HL-60/S4 (cell line): ENCODE results near the gene RBKS.
"Not testable (repeated sequence)": the region's sequence is repeated elsewhere in the genome, so short reads cannot be mapped to it uniquely, and the experiment has no call there.

Experiments used
- in situ Hi-C: fragments of 300-500 bp; cut with MboI; formaldehyde crosslinking; loops from 2 replicates; pipeline ENCODE4 v1.14.3; 2022; ENCODE audit warnings: low sequenced_read_pairs

Gene RBKS

DNA sequence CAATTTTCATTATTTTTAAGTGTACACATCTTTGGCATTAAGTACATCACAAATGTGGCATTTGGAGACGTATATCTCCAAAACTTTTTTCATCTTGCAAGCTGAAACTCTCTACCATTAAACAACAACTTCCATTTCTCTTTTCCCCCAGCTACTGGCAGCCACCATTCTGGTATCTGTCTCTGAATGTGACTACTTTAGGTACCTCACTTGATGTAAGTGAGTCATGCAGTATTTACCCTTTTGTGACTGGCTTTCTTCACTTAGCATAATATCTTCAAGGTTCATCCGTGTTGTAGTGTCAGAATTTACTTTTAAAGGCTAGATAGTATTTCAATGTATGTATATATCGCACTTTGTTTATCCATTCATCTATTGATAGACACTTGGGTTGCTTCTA lies 17.4 kb upstream of the RBKS start:
- in situ Hi-C loops: no loop called here

- in situ Hi-C loops: no loop called here
Measured at GRCh38 chr2:27906074-27906473, 15.9 kb upstream of the RBKS start.

GRCh38 chr2:27904405-27904665 lies 14.1 kb upstream of the RBKS start:
- in situ Hi-C loops: no loop called here

GRCh38 chr2:27903649-27904404 lies 13.6 kb upstream of the RBKS start:
- in situ Hi-C loops: no loop called here

GRCh38 chr2:27903018-27903417 lies 12.8 kb upstream of the RBKS start:
- in situ Hi-C loops: no loop called here

DNA sequence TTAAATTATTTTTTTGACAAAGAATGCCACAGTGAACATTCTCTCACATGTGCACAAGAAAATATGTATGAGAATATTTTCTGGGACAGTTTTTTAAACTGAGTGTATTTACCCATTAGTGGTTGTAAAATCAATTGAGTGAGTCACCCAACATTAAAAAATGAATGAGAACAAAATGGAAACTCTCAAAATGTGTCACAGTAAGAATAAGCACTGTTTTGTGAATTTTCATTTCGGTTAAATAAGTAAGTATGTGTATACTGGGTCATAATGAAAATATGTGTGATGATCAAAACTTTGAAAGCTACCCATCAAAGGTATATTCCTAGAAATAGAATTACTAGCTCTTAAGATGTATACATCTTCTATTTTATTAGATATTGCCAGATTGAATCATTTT lies 11.9 kb upstream of the RBKS start:
- in situ Hi-C loops: no loop called here

DNA sequence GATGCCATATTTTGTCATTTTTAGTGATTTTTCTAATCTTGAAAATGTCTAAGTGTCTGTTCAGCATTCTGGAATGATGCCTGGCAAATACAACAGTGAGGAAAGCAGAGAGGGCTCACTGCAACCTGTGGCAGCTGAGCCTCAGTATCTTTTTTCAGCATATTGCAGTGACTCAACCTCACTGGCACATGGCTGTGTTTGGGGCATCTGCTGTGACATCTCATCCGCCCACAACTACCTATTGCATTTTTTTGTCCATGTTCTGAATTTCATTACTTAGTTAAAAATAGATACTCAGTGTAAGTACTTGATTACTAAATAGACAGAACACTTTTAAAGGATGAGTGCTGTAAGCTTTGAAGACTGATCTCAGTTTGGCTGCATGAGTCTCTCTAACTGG lies 11.0 kb upstream of the RBKS start:
- in situ Hi-C loops: no loop called here

- in situ Hi-C loops: no loop called here
Measured at GRCh38 chr2:27897717-27898116, 7.5 kb upstream of the RBKS start.

DNA sequence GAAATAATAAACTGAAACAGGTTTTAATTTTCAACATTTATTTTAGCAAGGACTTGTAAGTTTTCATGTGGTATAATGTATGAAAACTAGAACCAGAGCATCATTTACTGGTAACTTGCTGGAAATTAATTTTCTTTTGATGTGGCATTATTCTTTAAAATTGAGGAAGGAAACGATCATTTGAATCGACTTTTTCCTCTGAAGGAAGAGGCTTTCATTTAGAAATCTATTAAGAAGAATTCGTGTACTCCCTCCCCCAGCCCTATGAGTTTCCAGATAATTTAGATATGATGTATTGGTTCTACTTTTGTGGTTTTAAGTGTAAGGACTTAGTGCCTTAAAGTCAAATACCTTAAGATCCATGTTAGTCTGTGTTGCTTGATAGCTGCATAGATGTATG lies 2.8 kb upstream of the RBKS start:
- in situ Hi-C loops: no loop called here

GRCh38 chr2:27891673-27892105 lies 1.5 kb upstream of the RBKS start:
- in situ Hi-C loops: no loop called here

DNA sequence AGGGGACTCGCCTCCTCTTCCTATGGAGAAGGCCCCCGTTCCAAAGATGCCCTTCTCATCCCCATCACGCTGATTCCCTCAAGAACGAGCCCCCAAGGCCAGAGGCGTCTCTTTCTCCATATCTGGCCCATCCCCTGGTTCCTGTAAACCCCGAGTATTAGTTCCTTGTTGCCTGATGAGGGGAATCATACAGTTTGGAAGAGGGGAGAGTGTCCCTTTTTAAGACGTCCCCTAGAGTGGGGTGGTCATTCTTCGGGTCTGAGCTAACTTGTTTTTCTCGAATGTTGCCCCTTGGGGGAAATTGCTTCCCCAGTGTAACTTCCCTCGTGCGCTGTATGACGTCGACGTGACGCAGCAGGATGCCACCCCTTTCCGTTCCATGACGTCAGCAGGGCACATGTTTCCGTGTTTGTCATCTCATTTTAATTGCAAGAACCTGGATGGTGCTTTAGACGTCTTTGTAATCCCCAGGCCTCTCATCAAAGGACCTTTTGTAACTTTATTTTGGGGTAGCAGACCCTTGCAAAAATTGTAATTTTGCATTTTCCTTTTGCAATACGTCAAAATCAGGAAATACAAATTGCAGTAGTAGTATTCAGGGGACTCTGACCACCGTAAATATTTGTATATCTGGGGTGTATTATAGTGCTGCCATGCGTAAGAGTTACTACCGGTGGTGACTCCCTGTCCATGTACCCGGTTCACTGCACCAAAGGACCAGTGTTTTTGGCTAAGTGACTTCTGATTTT lies 911 bp upstream of the RBKS start:
- in situ Hi-C loops: no loop called here

- in situ Hi-C loops: no loop called here
Measured at GRCh38 chr2:27889774-27890145, 427 bp downstream of the RBKS start.

- in situ Hi-C loops: no loop called here
Measured at GRCh38 chr2:27888790-27889189, 1.4 kb downstream of the RBKS start.

DNA sequence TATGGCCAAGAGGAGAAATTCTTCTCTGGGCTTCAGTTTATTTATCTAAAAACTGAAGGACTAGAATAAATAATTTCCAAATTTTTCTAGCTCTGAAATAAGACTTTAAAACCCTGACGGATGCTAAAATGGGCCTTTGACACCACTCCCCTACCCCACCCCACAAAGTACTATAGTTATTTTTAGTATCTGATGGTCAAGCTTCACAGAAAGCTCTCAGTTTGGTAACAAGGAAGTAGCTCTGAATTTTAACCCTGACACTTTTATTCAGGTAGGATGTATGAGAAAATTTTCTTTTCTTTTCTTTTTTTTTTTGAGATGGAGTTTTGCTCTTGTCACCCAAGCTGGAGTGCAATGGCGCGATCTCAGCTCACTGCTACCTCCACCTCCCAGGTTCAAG lies 2.4 kb downstream of the RBKS start:
- in situ Hi-C loops: no loop called here

- in situ Hi-C loops: no loop called here
Measured at GRCh38 chr2:27887111-27887510, 3.1 kb downstream of the RBKS start.

- in situ Hi-C loops: no loop called here
Measured at GRCh38 chr2:27886322-27886721, 3.9 kb downstream of the RBKS start.

- in situ Hi-C loops: no loop called here
Measured at GRCh38 chr2:27885661-27886060, 4.5 kb downstream of the RBKS start.

- in situ Hi-C loops: no loop called here
Measured at GRCh38 chr2:27885234-27885633, 5.0 kb downstream of the RBKS start.

DNA sequence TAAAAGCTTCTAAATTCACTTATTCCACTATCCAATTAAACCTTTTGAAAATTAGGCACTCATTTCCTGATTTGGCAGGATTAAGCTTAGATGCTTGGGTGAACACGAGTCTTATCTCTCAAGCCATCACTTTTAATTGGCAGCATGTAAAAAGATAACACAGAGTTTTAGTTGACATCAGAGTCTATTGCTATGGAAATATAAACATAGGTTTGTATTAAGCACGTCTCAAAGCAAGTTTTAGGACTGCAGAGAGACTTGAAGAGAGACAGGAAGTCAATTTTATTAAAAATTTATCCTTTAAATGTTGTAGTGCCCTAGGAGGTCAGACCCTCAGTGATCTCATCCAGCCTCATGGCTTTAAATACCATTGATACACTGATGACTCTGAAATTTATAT lies 5.6 kb downstream of the RBKS start:
- in situ Hi-C loops: no loop called here

DNA sequence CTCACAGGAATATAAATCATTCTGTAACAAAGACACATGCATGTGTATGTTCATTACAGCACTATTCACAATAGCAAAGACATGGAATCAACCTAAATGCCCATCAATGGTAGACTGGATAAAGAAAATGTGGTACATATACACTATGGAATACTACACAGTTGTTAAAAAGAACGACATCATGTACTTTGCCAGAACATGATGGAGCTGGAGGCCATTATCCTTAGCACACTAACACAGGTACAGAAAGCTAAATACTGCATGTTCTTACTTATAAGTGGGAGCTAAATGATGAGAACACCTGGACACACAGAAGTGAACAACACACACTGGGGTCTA lies 7.6 kb downstream of the RBKS start:
- in situ Hi-C loops: not testable (repeated sequence)

- in situ Hi-C loops: not testable (repeated sequence)
Measured at GRCh38 chr2:27881815-27882583, 8.2 kb downstream of the RBKS start.

- in situ Hi-C loops: no loop called here
Measured at GRCh38 chr2:27878825-27879224, 11.4 kb downstream of the RBKS start.
